HEK293 (cell line): ENCODE data around the gene CXCL11.

Source experiments
- CTCF ChIA-PET: fragments of 350-600 bp; formaldehyde crosslinking; extraction: SDS; loops from one replicate; lab custom pipeline; 2021; ENCODE audit warnings: antibody characterized with exemption; lab: Yijun Ruan, JAX
- POLR2A ChIA-PET: fragments of 300-600 bp; formaldehyde crosslinking; extraction: SDS; loops from one replicate; lab custom pipeline; 2020; ENCODE audit warnings: antibody characterized with exemption, inconsistent platforms; lab: Yijun Ruan, JAX
- H3K27ac ChIP-seq: fragments of 200-500 bp; sonication (Bioruptor generic); 2 replicates; pipeline ENCODE4 v1.5.1; 2014; ENCODE audit warnings: low read depth, low read length, control low read depth, inconsistent platforms; ENCODE audit errors: extremely low read depth
- H3K36me3 ChIP-seq, 2 experiments: fragments of 200-500 bp in 1 of 2; sonication (Bioruptor generic) in 1 of 2; 1 replicate in 1 of 2; 2 replicates in 1 of 2; pipeline ENCODE4 v1.5.1; 2014 to 2017; ENCODE audit warnings: inconsistent platforms in 2 of 2, low read length in 2 of 2; ENCODE audit not compliant: control insufficient read depth in 2 of 2, insufficient read depth in 1 of 2
- H3K4me1 ChIP-seq: fragments of 200-500 bp; sonication (Bioruptor generic); 2 replicates; pipeline ENCODE4 v1.5.1; 2014; ENCODE audit warnings: mild to moderate bottlenecking, low read length, inconsistent platforms; ENCODE audit not compliant: control insufficient read depth, insufficient read depth
- H3K4me3 ChIP-seq: 2 replicates; pipeline ENCODE4 v1.5.1; 2011; ENCODE audit warnings: low read depth, mild to moderate bottlenecking, control low read depth, low read length, moderate library complexity
- H3K9me3 ChIP-seq: fragments of 200-500 bp; sonication (Bioruptor generic); 2 replicates; pipeline ENCODE4 v1.5.1; 2014; ENCODE audit warnings: low read depth, low read length, inconsistent platforms; ENCODE audit not compliant: control insufficient read depth, insufficient read depth
- FEZF1 ChIP-seq: fragments of 450-650 bp; formaldehyde crosslinking; IDR thresholded peaks from 2 replicates; pipeline ENCODE4 v1.5.1; 2016; ENCODE audit warnings: missing biosample characterization, missing genetic modification characterization
- REPIN1 ChIP-seq: fragments of 450-650 bp; formaldehyde crosslinking; IDR thresholded peaks from 2 replicates; pipeline ENCODE4 v1.5.1; 2017; ENCODE audit warnings: missing biosample characterization, missing genetic modification characterization, low read depth
- SP3 ChIP-seq: fragments of 450-650 bp; formaldehyde crosslinking; IDR thresholded peaks from 2 replicates; pipeline ENCODE4 v1.5.1; 2016; ENCODE audit warnings: missing biosample characterization, missing genetic modification characterization
- ZBTB10 ChIP-seq: fragments of 450-650 bp; formaldehyde crosslinking; IDR thresholded peaks from 2 replicates; pipeline ENCODE4 v1.5.1; 2016; ENCODE audit warnings: missing biosample characterization, missing genetic modification characterization
- ZBTB21 ChIP-seq: fragments of 450-650 bp; formaldehyde crosslinking; IDR thresholded peaks from 2 replicates; pipeline ENCODE4 v1.5.1; 2017; ENCODE audit warnings: missing biosample characterization, missing genetic modification characterization
- ZFHX2 ChIP-seq: fragments of 450-650 bp; formaldehyde crosslinking; conservative IDR thresholded peaks from 2 replicates; pipeline ENCODE4 v1.5.1; 2016; ENCODE audit warnings: missing biosample characterization, missing genetic modification characterization
- ZIC2 ChIP-seq: fragments of 450-650 bp; formaldehyde crosslinking; IDR thresholded peaks from 2 replicates; pipeline ENCODE4 v1.5.1; 2016; ENCODE audit warnings: missing biosample characterization, missing genetic modification characterization
- ZNF121 ChIP-seq: fragments of 450-650 bp; formaldehyde crosslinking; IDR thresholded peaks from 2 replicates; pipeline ENCODE4 v1.5.1; 2016; ENCODE audit warnings: missing biosample characterization, missing genetic modification characterization
- ZNF133 ChIP-seq: fragments of 450-650 bp; formaldehyde crosslinking; IDR thresholded peaks from 2 replicates; pipeline ENCODE4 v1.5.1; 2016; ENCODE audit warnings: missing biosample characterization, missing genetic modification characterization
- ZNF175 ChIP-seq: fragments of 450-650 bp; formaldehyde crosslinking; IDR thresholded peaks from 2 replicates; pipeline ENCODE4 v1.5.1; 2016; ENCODE audit warnings: missing biosample characterization, missing genetic modification characterization
- ZNF184 ChIP-seq: fragments of 450-650 bp; IDR thresholded peaks from 2 replicates; pipeline ENCODE4 v1.5.1; 2018; ENCODE audit warnings: missing biosample characterization, mild to moderate bottlenecking, missing genetic modification characterization
- ZNF24 ChIP-seq: fragments of 450-650 bp; formaldehyde crosslinking; IDR thresholded peaks from 2 replicates; pipeline ENCODE4 v1.5.1; 2016; ENCODE audit warnings: missing biosample characterization, missing genetic modification characterization
- ZNF280D ChIP-seq: fragments of 450-650 bp; formaldehyde crosslinking; IDR thresholded peaks from 2 replicates; pipeline ENCODE4 v1.5.1; 2016; ENCODE audit warnings: missing biosample characterization, missing genetic modification characterization
- ZNF324 ChIP-seq: fragments of 450-650 bp; formaldehyde crosslinking; IDR thresholded peaks from 2 replicates; pipeline ENCODE4 v1.5.1; 2016; ENCODE audit warnings: missing biosample characterization, missing genetic modification characterization
- ZNF350 ChIP-seq: fragments of 450-650 bp; formaldehyde crosslinking; IDR thresholded peaks from 2 replicates; pipeline ENCODE4 v1.5.0; 2017; ENCODE audit warnings: missing biosample characterization, mild to moderate bottlenecking, missing genetic modification characterization
- ZNF404 ChIP-seq: fragments of 450-650 bp; formaldehyde crosslinking; IDR thresholded peaks from 2 replicates; pipeline ENCODE4 v1.5.1; 2017; ENCODE audit warnings: missing biosample characterization, missing genetic modification characterization
- ZNF416 ChIP-seq: fragments of 450-650 bp; formaldehyde crosslinking; IDR thresholded peaks from 2 replicates; pipeline ENCODE4 v1.5.1; 2016; ENCODE audit warnings: missing biosample characterization, missing genetic modification characterization
- ZNF426 ChIP-seq: fragments of 450-650 bp; formaldehyde crosslinking; IDR thresholded peaks from 2 replicates; pipeline ENCODE4 v1.5.1; 2017; ENCODE audit warnings: missing biosample characterization, missing genetic modification characterization, mild to moderate bottlenecking, inconsistent platforms, moderate library complexity
- ZNF449 ChIP-seq: fragments of 450-650 bp; formaldehyde crosslinking; IDR thresholded peaks from 2 replicates; pipeline ENCODE4 v1.5.1; 2017; ENCODE audit warnings: missing biosample characterization, mild to moderate bottlenecking, missing genetic modification characterization, moderate library complexity
- ZNF473 ChIP-seq: fragments of 450-650 bp; formaldehyde crosslinking; IDR thresholded peaks from 2 replicates; pipeline ENCODE4 v1.5.1; 2017; ENCODE audit warnings: missing biosample characterization, missing genetic modification characterization
- ZNF501 ChIP-seq: fragments of 450-650 bp; formaldehyde crosslinking; IDR thresholded peaks from 2 replicates; pipeline ENCODE4 v1.5.1; 2016; ENCODE audit warnings: missing biosample characterization, missing genetic modification characterization
- ZNF521 ChIP-seq: fragments of 450-650 bp; formaldehyde crosslinking; IDR thresholded peaks from 2 replicates; pipeline ENCODE4 v1.5.1; 2017; ENCODE audit warnings: missing biosample characterization, mild to moderate bottlenecking, missing genetic modification characterization
- ZNF548 ChIP-seq: fragments of 450-650 bp; formaldehyde crosslinking; IDR thresholded peaks from 2 replicates; pipeline ENCODE4 v1.5.1; 2016; ENCODE audit warnings: missing biosample characterization, missing genetic modification characterization
- ZNF645 ChIP-seq: fragments of 450-650 bp; formaldehyde crosslinking; IDR thresholded peaks from 2 replicates; pipeline ENCODE4; 2016; ENCODE audit warnings: missing biosample characterization, missing genetic modification characterization
- ZNF692 ChIP-seq: fragments of 450-650 bp; formaldehyde crosslinking; IDR thresholded peaks from 2 replicates; pipeline ENCODE4 v1.5.1; 2016; ENCODE audit warnings: missing biosample characterization, missing genetic modification characterization
- ZNF830 ChIP-seq: fragments of 450-650 bp; IDR thresholded peaks from 2 replicates; pipeline ENCODE4 v1.5.0; 2018; ENCODE audit warnings: missing biosample characterization, missing genetic modification characterization, low read depth, mild to moderate bottlenecking, moderate library complexity

The CXCL11 gene

GRCh38 chr4:76061421-76061820 lies 25.6 kb upstream of the CXCL11 start:
- POLR2A ChIA-PET: no interaction called here
- no peak overlapping the region for H3K4me3 ChIP-seq
- TF ChIP-seq ZNF449 (no peak), ZNF184 (tag by site-specific recombination) (no peak), FEZF1 (tag by site-specific recombination) (no peak), ZNF645 (tag by site-specific recombination) (no peak), ZBTB21 (no peak), ZNF121 (no peak), ZIC2 (tag by site-specific recombination) (no peak), ZNF133 (no peak), ZNF692 (tag by site-specific recombination) (no peak), ZNF426 (tag by site-specific recombination) (no peak), ZNF404 (tag by site-specific recombination) (no peak), ZBTB10 (tag by site-specific recombination) (no peak), ZNF350 (tag by site-specific recombination) (no peak), ZFHX2 (no peak), ZNF473 (tag by site-specific recombination) (no peak), ZNF24 (tag by site-specific recombination) (no peak), ZNF548 (tag by site-specific recombination) (no peak)
- H3K27ac ChIP-seq: no peak overlapping the region
- CTCF ChIA-PET: interaction anchor here (1.3 to 1.6 kb wide), 2 partner anchors 26 to 65 kb away, joined by 3 to 9 read pairs; no protein-coding TSS in a partner anchor
- no peaks in the 10 kb centered on the region for H3K9me3 ChIP-seq
- H3K36me3 ChIP-seq: no peaks in the 10 kb centered on the region
- no peaks in the 10 kb centered on the region for H3K4me1 ChIP-seq

- H3K27ac ChIP-seq: no peak overlapping the region
- H3K9me3 ChIP-seq: no peaks in the 10 kb centered on the region
- H3K4me3 ChIP-seq: no peak overlapping the region
- POLR2A ChIA-PET: no interaction called here
- TF ChIP-seq REPIN1: no peak
- TF ChIP-seq ZNF280D (tag by site-specific recombination): no peak
- TF ChIP-seq ZNF426 (tag by site-specific recombination): no peak
- no peak for TF ChIP-seq ZFHX2
- TF ChIP-seq ZNF521 (tag by site-specific recombination): no peak
- no peak for TF ChIP-seq ZNF324 (tag by site-specific recombination)
- no peak for TF ChIP-seq ZNF350 (tag by site-specific recombination)
- TF ChIP-seq SP3 (tag by site-specific recombination): no peak
- no peak for TF ChIP-seq ZNF501 (tag by site-specific recombination)
- no peak for TF ChIP-seq ZNF416
- no peak for TF ChIP-seq ZNF830 (tag by site-specific recombination)
- no peak for TF ChIP-seq ZNF175 (tag by site-specific recombination)
- TF ChIP-seq, all 188 proteins: peak for 0
- Histone ChIP-seq H3K4me1 (no peaks in the 10 kb centered on the region), H3K36me3 (no peaks in the 10 kb centered on the region)
- CTCF ChIA-PET: no interaction called here
These were observed 24.6 kb upstream of the CXCL11 start for GRCh38 chr4:76060506-76060905.
